Loucy (cell line): ENCODE measurements around the gene SMYD4.
"Not testable (repeated sequence)": the region's sequence is repeated elsewhere in the genome, so short reads cannot be mapped to it uniquely, and the experiment has no call there.

Experiments
- H2AFZ ChIP-seq: fragments of 200-600 bp; sonication (generic); 2 replicates; pipeline ENCODE4 v1.6.0; 2016; ENCODE audit warnings: antibody characterized with exemption, mild to moderate bottlenecking, low read length, moderate library complexity
- H3F3A ChIP-seq: fragments of 200-600 bp; 2 replicates; pipeline ENCODE4 v1.6.0; 2016; ENCODE audit warnings: antibody characterized with exemption, low read depth, mild to moderate bottlenecking
- H3K27me3 ChIP-seq: fragments of 200-600 bp; sonication (generic); 2 replicates; pipeline ENCODE4 v1.6.1; 2014; ENCODE audit warnings: low read length, mild to moderate bottlenecking; ENCODE audit not compliant: insufficient read depth, poor library complexity, severe bottlenecking
- H3K36me3 ChIP-seq: fragments of 200-600 bp; sonication (generic); 2 replicates; pipeline ENCODE4 v1.6.1; 2016; ENCODE audit warnings: low read length; ENCODE audit not compliant: insufficient read depth
- H3K4me1 ChIP-seq: fragments of 200-600 bp; sonication (generic); 2 replicates; pipeline ENCODE4 v1.5.1; 2014; ENCODE audit warnings: low read length, mild to moderate bottlenecking; ENCODE audit not compliant: insufficient read depth, poor library complexity, severe bottlenecking
- H3K4me2 ChIP-seq: fragments of 200-600 bp; sonication (generic); 2 replicates; pipeline ENCODE4 v1.6.0; 2014; ENCODE audit warnings: antibody characterized with exemption, low read length, low read depth, mild to moderate bottlenecking; ENCODE audit not compliant: poor library complexity, severe bottlenecking
- H3K4me3 ChIP-seq: fragments of 200-600 bp; sonication (generic); 2 replicates; pipeline ENCODE4 v1.5.1; 2014; ENCODE audit warnings: low read length, mild to moderate bottlenecking, mixed read lengths; ENCODE audit not compliant: poor library complexity, severe bottlenecking
- H3K79me2 ChIP-seq: fragments of 200-600 bp; sonication (generic); 2 replicates; pipeline ENCODE4 v1.6.1; 2014; ENCODE audit warnings: low read length; ENCODE audit not compliant: insufficient read depth
- H3K9ac ChIP-seq: fragments of 200-600 bp; sonication (generic); 2 replicates; pipeline ENCODE4 v1.6.0; 2014; ENCODE audit warnings: mild to moderate bottlenecking, low read depth, low read length, moderate library complexity; ENCODE audit not compliant: poor library complexity, severe bottlenecking
- H3K9me2 ChIP-seq: fragments of 200-600 bp; sonication (generic); replicated peaks from 2 replicates; pipeline ENCODE4 v1.6.1; 2016; ENCODE audit warnings: low read depth, low read length, mixed read lengths
- H3K9me3 ChIP-seq: fragments of 200-600 bp; sonication (generic); 2 replicates; pipeline ENCODE4 v1.6.1; 2014; ENCODE audit warnings: mild to moderate bottlenecking, antibody characterized with exemption, low read length, low read depth; ENCODE audit not compliant: insufficient read depth
- H4K20me1 ChIP-seq: fragments of 200-600 bp; sonication (generic); 2 replicates; pipeline ENCODE4 v1.6.0; 2014; ENCODE audit warnings: antibody characterized with exemption, low read length, mild to moderate bottlenecking; ENCODE audit not compliant: insufficient read depth, poor library complexity, severe bottlenecking
- CTCF ChIP-seq: fragments of 200-600 bp; sonication (generic); conservative IDR thresholded peaks from 2 replicates; pipeline ENCODE4 v1.5.1; 2014; ENCODE audit warnings: mild to moderate bottlenecking, antibody characterized with exemption, low read length
- EZH2phosphoT487 ChIP-seq: fragments of 200-600 bp; IDR thresholded peaks from 2 replicates; pipeline ENCODE4 v1.6.1; 2018; ENCODE audit warnings: antibody characterized with exemption, mild to moderate bottlenecking, moderate library complexity, borderline replicate concordance

SMYD4 gene

GRCh38 chr17:1802429-1802828 lies 27.3 kb downstream of the SMYD4 start:
- Histone ChIP-seq H2AFZ (no peak overlapping the region), H3K27me3 (no peaks in the 10 kb centered on the region), H3K4me1 (no peaks in the 10 kb centered on the region), H3K4me3 (no peak overlapping the region), H3K4me2 (no peak overlapping the region), H3K79me2 (no peaks in the 10 kb centered on the region), H3K9ac (no peak overlapping the region), H3K36me3 (peaks cover 47% of the 10 kb centered on the region; the same call in 1 of the 2 replicates), H3K9me2 (no peaks in the 10 kb centered on the region), H4K20me1 (no peaks in the 10 kb centered on the region), H3F3A (no peaks in the 10 kb centered on the region), H3K9me3 (no peaks in the 10 kb centered on the region)
- no peak for TF ChIP-seq CTCF
- no peak for TF ChIP-seq EZH2phosphoT487

GRCh38 chr17:1800712-1801111 lies 29.0 kb downstream of the SMYD4 start:
- H3K4me1 ChIP-seq = no peaks in the 10 kb centered on the region
- no peaks in the 10 kb centered on the region for H4K20me1 ChIP-seq
- no peak overlapping the region for H3K4me2 ChIP-seq
- H3K79me2 ChIP-seq = peaks cover 5% of the 10 kb centered on the region; the same call in 1 of the 2 replicates
- H3K9me2 ChIP-seq = no peaks in the 10 kb centered on the region
- H3K36me3 ChIP-seq = peaks cover 42% of the 10 kb centered on the region; the same call in 1 of the 2 replicates
- H3K9me3 ChIP-seq = no peaks in the 10 kb centered on the region
- H2AFZ ChIP-seq = no peak overlapping the region
- TF ChIP-seq CTCF = no peak
- TF ChIP-seq EZH2phosphoT487 = no peak
- H3F3A ChIP-seq = no peaks in the 10 kb centered on the region
- H3K4me3 ChIP-seq = no peak overlapping the region
- no peak overlapping the region for H3K9ac ChIP-seq
- H3K27me3 ChIP-seq = no peaks in the 10 kb centered on the region

GRCh38 chr17:1800240-1800639 lies 29.5 kb downstream of the SMYD4 start:
- no peak overlapping the region for H3K4me3 ChIP-seq
- no peak overlapping the region for H3K4me2 ChIP-seq
- no peaks in the 10 kb centered on the region for H3K4me1 ChIP-seq
- no peak overlapping the region for H2AFZ ChIP-seq
- TF ChIP-seq EZH2phosphoT487 (no peak), CTCF (no peak)
- H3F3A ChIP-seq = no peaks in the 10 kb centered on the region
- H3K27me3 ChIP-seq = no peaks in the 10 kb centered on the region
- H3K9me2 ChIP-seq = no peaks in the 10 kb centered on the region
- H3K36me3 ChIP-seq = peaks cover 42% of the 10 kb centered on the region; the same call in 1 of the 2 replicates
- peaks cover 5% of the 10 kb centered on the region; the same call in 1 of the 2 replicates for H3K79me2 ChIP-seq
- no peaks in the 10 kb centered on the region for H4K20me1 ChIP-seq
- H3K9me3 ChIP-seq = no peaks in the 10 kb centered on the region
- H3K9ac ChIP-seq = no peak overlapping the region

GRCh38 chr17:1797846-1798245 lies 31.9 kb downstream of the SMYD4 start:
- H3K4me3 ChIP-seq, H3K9me3 ChIP-seq, H3K27me3 ChIP-seq, H3K4me1 ChIP-seq, H3K9me2 ChIP-seq, H3K4me2 ChIP-seq, H3F3A ChIP-seq, H3K9ac ChIP-seq, H4K20me1 ChIP-seq, H2AFZ ChIP-seq: not testable (repeated sequence)
- Histone ChIP-seq H3K36me3 (peaks cover 31% of the 10 kb centered on the region; the same call in 1 of the 2 replicates), H3K79me2 (peaks cover 18% of the 10 kb centered on the region; the same call in 1 of the 2 replicates)
